Adipose tissue (tissue), 3 donors: ENCODE data around the gene FAM32A. TPM values are rescaled to one million over a fixed set of nuclear protein-coding genes. Genes with fewer than 3 reads are reported as not detected.

ENCODE experiments used
- H3K27ac ChIP-seq: one replicate; pipeline ENCODE4 v1.5.1; 2013; ENCODE audit warnings: low read depth, low read length
- WGBS, 3 donors: extraction: QIAGEN DNeasy Blood & Tissue Kit; methylation state at CpG; one replicate each; pipeline ENCODE4 v1.1.7; 2013; 5-methylcytosine and 5-hydroxymethylcytosine counted together
- polyA plus RNA-seq, 3 donors: library from polyadenylated mRNA; stranded (reverse); fragments of 200-250 nt; gene quantifications; one replicate each; pipeline ENCODE4 v1.2.3, GENCODE V29; 2013
- donor health status: healthy with polysubstance abuse.
- donor health status: Bipolar disorder and iron deficiency.
- donor health status: healthy.

The FAM32A gene
- polyA plus RNA-seq, 3 donors, result 41.8 to 107 (median 73.4) TPM

GRCh38 chr19:16210168-16210567, 25.0 kb downstream of the FAM32A start:
- WGBS, 3 donors, result 81 to 96% (median 92%) methylated on average over 4 of the region's 4 CpGs
- no peak overlapping the region for H3K27ac ChIP-seq

DNA sequence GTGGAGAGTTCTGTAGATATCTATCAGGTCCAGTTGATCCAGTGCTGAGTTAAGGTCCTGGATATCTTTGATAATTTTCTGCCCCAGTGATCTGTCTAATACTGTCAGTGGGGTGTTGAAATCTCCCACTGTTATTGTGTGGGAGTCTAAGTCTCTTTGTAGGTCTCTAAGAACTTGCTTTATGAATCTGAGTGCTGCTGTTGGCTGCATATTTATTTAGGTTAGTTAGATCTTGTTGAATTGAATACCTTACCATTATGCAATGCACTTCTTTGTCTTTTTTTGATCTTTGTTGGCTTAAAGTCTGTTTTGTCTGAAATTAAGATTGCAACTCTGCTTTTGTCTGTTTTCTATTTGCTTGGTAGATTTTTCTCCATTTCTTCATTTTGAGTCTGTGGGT, 27.9 kb downstream of the FAM32A start:
- no peak overlapping the region for H3K27ac ChIP-seq

DNA sequence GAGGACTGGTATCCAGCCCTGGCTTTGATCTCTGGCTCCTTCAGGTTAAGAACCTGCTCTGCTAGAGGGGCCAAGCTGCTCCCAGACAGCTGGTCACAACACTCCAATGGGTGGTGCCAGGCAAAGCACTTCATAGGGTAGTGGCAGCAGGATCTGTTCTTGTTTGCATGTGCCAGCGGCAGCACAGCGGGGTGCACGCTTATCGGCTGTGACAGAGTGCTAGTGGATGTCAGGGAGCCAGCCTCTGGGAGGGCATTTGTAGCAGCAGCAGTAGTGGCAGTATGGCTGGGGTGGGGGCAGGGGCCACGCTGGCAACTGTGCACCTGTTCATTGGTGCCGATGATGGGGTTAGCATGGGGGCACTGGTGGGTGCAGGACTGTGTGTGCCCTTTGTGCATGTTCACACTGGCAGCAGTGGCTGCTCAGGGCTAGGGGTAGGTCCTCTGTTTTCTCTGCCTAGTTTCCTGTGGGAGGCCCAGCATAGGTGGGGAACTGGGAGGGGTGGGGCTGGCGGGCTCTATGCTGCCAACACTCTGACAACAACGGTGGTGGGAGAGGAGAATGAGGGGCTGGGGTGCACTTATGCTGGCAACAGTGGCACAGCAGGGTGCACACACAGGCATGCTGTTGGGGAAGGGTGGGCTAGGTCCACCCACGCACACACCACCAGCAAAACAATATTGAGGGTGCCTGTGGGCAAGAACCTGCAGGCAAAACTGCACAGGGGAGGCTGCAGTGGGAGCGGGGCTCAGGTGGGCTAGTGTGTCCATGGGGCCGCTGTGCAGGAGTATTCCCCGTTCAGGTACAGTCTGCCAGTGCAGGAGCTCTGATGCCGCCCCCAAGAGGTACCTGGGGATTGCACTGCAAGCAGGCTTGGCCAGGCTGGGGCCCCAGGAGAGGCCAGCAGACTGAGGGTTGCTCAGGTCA, 31.8 kb downstream of the FAM32A start:
- WGBS, 3 donors, result 83 to 90% (median 88%) methylated on average over 13 of the region's 13 CpGs
- no peak overlapping the region for H3K27ac ChIP-seq

DNA sequence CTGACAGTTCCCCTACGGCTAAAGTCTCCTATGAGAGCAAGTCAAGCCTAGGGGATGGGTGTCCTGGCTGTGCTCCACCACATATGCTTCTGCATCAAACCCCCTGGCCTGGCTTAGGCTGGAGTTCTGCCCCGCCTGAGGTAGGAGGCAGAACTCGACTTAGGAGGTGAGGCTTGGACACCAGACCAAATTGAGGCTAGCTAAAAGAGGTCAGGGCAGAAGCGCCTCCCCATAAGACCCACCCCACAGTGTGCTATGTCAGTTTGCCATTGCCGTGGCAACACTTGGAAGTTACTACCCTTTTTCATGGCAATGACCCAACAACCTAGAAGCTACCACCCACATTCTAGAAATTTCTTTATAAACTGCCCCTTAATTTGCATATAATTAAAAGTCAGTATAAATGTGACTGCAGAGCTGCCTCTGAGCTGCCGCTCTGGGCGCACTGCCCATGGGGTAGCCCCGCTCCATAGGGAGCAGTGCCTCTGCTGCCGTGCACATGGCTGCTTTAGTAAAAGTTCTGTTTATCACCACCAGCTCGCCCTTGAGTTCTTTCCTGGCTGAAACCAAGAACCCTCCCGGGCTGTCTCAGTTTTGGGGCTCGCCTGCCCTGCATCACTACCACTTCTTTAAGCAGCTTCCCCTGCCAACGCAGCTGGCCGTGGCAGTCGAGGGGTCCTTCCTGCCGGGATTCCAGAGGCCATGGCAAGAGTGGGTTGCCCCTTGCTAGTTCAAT, 32.7 kb downstream of the FAM32A start:
- H3K27ac ChIP-seq, result no peak overlapping the region
- WGBS, 3 donors, result 88 to 93% (median 93%) methylated on average over 16 of the region's 16 CpGs

GRCh38 chr19:16218851-16219250, 33.6 kb downstream of the FAM32A start:
- no peak overlapping the region for H3K27ac ChIP-seq
- WGBS, 3 donors, result 89 to 94% (median 92%) methylated on average over 2 of the region's 2 CpGs

- H3K27ac ChIP-seq, result no peak overlapping the region
- WGBS, 3 donors, result 91 to 96% (median 94%) methylated on average over 3 of the region's 3 CpGs
Observed at GRCh38 chr19:16222806-16223205, 37.6 kb downstream of the FAM32A start.

DNA sequence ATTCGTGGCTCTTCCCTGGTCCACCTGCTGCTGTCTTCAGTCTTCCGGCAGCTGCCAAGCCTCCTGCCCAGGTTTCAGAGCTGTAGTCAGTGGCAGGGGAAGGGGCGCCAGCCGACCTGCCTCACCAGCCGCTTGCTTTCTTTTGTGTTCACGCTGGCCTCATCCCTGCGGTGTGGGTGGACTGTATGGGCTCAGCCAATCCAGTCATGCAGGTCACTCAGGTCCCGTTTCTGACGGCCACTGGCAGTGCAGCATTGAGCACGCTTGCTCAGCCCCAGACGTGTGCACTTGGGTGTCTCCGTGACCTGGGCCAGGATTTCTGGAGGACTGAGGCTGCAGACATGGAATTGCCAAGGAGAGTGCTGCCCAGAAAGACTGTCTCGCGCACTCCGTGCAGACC, 38.5 kb downstream of the FAM32A start:
- H3K27ac ChIP-seq, result no peak overlapping the region
- WGBS, 3 donors, result 81 to 90% (median 81%) methylated on average over 15 of the region's 15 CpGs

GRCh38 chr19:16224293-16225045, 39.3 kb downstream of the FAM32A start:
- 88 to 94% (median 90%) methylated on average over 32 of the region's 32 CpGs for WGBS, 3 donors
- H3K27ac ChIP-seq, result no peak overlapping the region

DNA sequence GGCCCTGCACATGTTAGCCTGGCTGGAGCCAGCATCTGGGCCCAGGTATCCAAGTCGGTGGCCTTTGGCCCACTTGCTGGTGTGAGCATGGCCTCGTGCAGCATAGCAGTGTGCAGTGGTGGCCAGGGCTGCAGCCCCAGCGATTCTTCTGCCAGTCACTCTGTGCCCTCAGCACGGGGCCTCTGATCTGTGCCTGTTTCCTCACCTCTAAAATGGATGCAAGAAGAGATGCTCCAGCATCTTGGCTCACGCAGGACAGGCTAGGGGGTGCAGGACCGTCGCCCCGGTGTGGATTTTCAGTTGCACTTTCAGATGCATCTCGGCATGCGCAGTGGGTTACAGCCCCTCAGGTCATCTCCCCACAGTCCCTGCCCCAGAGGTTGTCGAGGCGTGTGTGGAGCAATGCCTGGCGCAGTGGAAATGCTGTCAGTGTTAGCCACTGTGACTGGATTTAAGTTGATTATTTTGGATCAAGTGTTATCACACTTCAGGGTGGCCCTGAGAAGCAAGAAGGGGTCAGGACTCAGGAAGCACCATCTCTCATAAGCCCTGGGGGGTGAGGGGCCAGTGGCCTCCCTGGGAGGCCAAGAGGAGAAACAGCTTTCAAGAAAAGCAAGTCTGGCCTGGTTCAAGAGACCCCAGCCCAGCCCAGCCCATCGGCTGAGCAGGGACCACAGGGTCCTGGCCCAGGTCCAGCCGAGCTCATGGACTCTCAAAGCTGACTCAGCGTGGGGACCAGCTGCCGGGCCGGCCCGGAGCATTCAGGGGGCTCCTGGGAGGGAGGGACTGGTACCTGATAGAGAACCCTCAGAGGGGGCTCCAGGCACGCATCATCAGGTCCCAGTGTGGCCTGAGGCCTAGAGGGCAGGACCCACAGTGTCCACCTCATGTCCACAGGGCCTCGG, 40.3 kb downstream of the FAM32A start:
- WGBS, 3 donors, result 89 to 92% (median 92%) methylated on average over 18 to 21 of the region's 21 CpGs
- H3K27ac ChIP-seq, result no peak overlapping the region

- 94 to 99% (median 94%) methylated on average over 15 to 16 of the region's 16 CpGs for WGBS, 3 donors
Observed at GRCh38 chr19:16226184-16226591, 41.0 kb downstream of the FAM32A start.

GRCh38 chr19:16226878-16227836, 41.9 kb downstream of the FAM32A start:
- no peak overlapping the region for H3K27ac ChIP-seq
- WGBS, 3 donors, result 87 to 92% (median 90%) methylated on average over 33 of the region's 33 CpGs

More at GRCh38 chr19:16226184-16226591, 41.0 kb downstream of the FAM32A start:
- H3K27ac ChIP-seq, result no peak overlapping the region

- H3K27ac ChIP-seq, result no peak overlapping the region
- 88 to 94% (median 92%) methylated on average over 20 to 21 of the region's 21 CpGs for WGBS, 3 donors
Observed at GRCh38 chr19:16227837-16228636, 42.8 kb downstream of the FAM32A start.

DNA sequence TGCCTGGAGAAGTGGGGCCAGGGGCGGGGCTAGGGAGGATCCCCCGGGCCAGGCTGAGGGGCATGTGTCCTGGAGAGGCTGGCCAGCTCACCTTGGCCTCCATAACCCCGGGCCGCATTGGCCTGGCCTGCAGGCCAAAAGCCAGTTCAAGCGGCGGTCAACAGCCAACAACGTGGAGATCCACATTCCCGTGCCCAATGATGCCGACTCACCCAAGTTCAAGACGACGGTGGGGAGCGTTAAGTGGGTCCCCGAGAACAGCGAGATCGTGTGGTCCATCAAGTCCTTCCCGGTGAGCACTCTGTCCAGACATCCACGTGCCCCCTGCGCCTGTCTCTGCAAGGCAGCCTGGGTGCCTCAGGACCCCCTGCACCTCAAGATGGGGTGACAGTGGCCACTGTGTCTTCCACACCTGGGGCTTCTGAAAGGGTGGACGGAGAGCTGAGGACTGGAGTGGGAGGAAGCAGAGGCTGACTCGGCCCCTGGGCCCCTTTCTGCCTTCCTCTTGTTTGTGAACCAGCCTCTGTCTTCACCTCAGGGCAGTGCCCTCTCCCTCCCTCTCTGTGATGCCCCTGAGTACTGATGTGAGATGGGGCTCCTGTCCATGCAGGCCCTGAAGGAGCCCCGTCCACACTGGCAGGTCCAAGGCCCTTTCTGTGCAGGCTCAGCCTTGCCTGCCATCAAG, 43.6 kb downstream of the FAM32A start:
- 82 to 88% (median 87%) methylated on average over 19 to 21 of the region's 21 CpGs for WGBS, 3 donors
- no peak overlapping the region for H3K27ac ChIP-seq

GRCh38 chr19:16229322-16229641, 44.1 kb downstream of the FAM32A start:
- no peak overlapping the region for H3K27ac ChIP-seq
- WGBS, 3 donors, result 92 to 98% (median 95%) methylated on average over 9 of the region's 9 CpGs

DNA sequence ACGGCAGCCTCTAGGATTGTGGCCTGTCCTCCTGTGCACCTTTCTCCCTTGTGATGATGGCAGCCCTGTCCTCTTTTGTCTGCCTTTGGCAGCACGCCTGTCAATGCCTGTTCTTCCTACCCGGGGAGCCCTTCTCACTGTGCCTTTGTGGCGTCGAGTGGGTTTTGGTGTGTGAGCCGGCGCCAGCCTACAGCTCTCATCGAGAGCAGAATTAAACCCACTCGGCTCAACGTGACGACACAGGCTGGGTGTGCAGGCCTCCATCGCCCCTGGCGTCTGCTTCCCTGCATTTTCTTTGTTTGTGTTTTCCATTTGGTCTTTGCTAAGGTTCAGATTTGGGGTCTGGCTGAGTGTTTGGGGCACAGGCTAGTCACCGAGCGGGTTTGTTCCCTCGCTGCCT, 46.9 kb downstream of the FAM32A start:
- WGBS, 3 donors, result 94 to 96% (median 94%) methylated on average over 16 of the region's 16 CpGs
- no peak overlapping the region for H3K27ac ChIP-seq

DNA sequence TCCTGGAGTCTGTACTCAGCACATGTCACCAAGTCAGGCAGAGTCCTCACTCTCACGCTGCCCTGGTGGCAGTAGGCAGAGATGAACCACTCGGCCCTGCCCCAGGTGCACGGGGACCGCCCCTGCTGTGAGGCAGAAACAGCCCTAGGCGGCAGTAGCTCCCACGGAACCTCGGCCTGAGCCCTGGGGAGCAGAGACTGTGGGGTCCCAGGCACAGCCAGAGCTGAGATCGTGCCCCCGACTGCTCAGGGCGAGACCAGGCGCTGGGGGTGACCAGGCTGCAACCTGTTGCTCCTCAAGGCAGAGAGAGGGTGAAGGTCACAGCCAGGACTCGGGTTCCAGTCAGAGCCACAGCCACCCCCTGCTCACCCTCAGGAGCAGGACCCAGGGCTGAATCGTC, 47.4 kb downstream of the FAM32A start:
- 84 to 93% (median 92%) methylated on average over 13 of the region's 13 CpGs for WGBS, 3 donors
- H3K27ac ChIP-seq, result no peak overlapping the region
